ENCODE measurements around the gene TMEM25. TPM values are rescaled to one million over a fixed set of nuclear protein-coding genes. Genes with fewer than 3 reads are reported as not detected.

Gene TMEM25
- total RNA-seq, 1 donor from 2014 or later = 18.3 TPM

- no peak for TF ChIP-seq CTCF (IDR thresholded peaks at IDR 0.05)
- Histone ChIP-seq H3K9me3 (no peaks in the 10 kb centered on the region), H3K36me3 (peaks cover 34% of the 10 kb centered on the region), H3K27me3 (ENCODE audit: low read depth) (no peaks in the 10 kb centered on the region), H3K27ac (no peak within 1 kb of the TSS), H3K4me3 (no peak within 1 kb of the TSS), H3K4me1 (peaks cover 26% of the 10 kb centered on the region)
- ATAC-seq (no peak), DNase-seq (no peak)
- intact Hi-C loops (cut with DNase I) = no loop called here
These were observed 3.9 kb upstream of the TMEM25 start, which contains the start of gene TTC36 for GRCh38 chr11:118527109-118527508. Gene TTC36, plus strand, starts transcription at chr11:118527474. Its CDS starts 21 bp downstream, at chr11:118527495.

DNA sequence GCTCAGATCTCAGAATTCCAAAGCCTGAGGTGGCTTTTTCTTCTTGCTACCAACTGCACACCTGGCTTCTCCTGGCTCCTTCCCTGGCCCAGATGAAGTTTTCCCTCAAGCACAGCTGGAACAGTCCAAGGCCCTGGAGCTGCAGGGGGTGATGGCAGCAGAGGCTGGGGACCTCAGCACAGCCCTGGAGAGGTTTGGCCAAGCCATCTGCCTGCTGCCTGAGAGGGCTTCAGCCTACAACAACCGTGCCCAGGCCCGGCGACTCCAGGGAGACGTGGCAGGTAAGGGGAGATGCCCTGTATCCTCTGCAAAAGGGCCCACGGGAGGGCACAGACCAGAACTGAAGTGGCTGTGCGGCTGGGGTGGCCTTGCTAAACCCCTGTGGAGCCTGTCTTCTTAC is 2.5 kb upstream of the TMEM25 start:
- no peak overlapping the region for H3K27ac ChIP-seq
- H3K36me3 ChIP-seq = peaks cover 20% of the 10 kb centered on the region
- H3K9me3 ChIP-seq = no peaks in the 10 kb centered on the region
- no peak for TF ChIP-seq CTCF (IDR thresholded peaks at IDR 0.05)
- no peak overlapping the region for H3K4me3 ChIP-seq
- intact Hi-C loops (cut with DNase I) = no loop called here
- H3K4me1 ChIP-seq = peaks cover 27% of the 10 kb centered on the region
- DNase-seq = no peak
- no peaks in the 10 kb centered on the region for H3K27me3 ChIP-seq (ENCODE audit: low read depth)
- ATAC-seq = no peak

DNA sequence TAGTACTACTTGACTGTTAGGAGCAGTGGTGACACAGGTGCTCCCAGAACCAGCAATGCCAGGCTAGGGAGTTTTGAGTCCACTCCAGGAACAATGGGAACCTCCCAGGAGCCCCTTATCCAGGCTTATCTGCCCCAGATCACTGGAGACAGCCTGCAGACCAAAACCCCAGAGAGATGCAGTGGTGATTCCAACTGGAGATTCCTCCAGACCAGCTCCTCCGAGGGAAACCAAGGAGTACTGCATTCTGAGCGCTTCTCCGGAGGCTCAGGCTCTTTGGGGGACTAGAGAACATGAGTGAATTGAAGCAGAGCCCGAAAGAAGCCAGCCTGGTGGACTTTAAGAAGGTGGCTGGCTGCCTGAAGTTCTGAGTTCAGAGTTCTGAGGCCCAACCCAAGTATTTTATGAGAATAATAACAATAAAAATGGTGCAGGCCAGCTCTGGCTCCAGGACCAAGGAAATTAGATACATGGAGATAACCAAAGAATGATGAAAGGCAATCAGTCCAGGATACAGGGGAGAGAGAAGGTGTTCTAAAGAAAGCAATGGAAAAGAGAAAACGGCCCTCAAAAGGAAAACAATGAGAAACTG is 1.3 kb upstream of the TMEM25 start:
- Histone ChIP-seq H3K27ac (no peak overlapping the region), H3K9me3 (no peaks in the 10 kb centered on the region), H3K4me1 (peaks cover 27% of the 10 kb centered on the region), H3K36me3 (peaks cover 9% of the 10 kb centered on the region), H3K4me3 (peak overlapping the region; percentile 93), H3K27me3 (ENCODE audit: low read depth) (no peaks in the 10 kb centered on the region)
- DNase-seq (no peak), ATAC-seq (no peak)
- intact Hi-C loops (cut with DNase I) = no loop called here
- TF ChIP-seq CTCF (IDR thresholded peaks at IDR 0.05) = no peak

DNA sequence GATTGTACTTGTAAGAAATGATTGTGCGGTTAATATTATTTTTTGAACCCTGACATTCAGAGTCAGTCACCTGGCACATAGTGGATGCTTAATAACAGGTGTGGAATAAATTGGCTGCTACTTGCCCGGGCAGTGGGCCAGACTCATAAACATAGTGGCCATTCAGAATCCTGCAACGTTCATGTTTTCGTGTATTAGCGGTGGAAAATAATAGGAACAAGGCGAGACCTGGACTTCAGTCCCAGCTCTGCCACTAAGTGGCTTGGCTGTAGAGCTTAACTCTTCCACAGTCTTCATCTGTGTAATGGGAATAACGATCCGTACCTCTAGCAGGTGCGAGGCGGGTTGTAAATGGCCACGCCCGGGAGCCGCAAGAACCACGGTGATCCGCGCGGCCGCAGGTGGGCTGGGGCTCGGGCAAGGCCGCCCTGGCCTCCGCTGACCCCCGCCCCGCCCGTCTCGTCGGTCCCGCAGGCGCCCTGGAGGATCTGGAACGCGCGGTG is 761 bp upstream of the TMEM25 start:
- peaks cover 3% of the 10 kb centered on the region for H3K36me3 ChIP-seq
- intact Hi-C loops (cut with DNase I) = no loop called here
- ATAC-seq (no peak), DNase-seq (no peak)
- no peaks in the 10 kb centered on the region for H3K27me3 ChIP-seq (ENCODE audit: low read depth)
- peak overlapping the region; percentile 78 for H3K27ac ChIP-seq
- no peaks in the 10 kb centered on the region for H3K9me3 ChIP-seq
- H3K4me3 ChIP-seq = peak overlapping the region; percentile 93
- TF ChIP-seq CTCF (IDR thresholded peaks at IDR 0.05) = no peak
- peaks cover 27% of the 10 kb centered on the region for H3K4me1 ChIP-seq

DNA sequence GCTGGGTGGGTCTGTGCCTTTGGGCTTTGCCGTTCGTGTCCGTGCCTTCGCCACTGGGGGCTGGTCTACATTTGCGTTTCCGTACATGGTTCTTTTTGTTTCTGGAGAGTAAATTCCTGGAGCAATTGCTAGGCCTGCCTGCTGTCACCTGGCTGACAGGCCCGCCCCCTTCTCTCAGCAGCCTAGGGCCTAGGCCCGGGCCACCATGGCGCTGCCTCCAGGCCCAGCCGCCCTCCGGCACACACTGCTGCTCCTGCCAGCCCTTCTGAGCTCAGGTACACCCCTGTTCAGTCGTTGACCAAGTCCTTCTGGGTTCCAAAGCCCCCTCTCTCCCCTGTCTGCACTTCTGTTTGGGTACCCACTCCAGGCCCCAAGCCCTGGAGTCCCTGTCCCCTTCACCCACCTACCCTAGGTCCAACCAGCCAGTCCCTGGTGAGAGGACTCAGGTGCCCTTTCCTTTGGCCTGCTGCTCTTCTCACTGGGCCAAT is 649 bp downstream of the TMEM25 start:
- peaks cover 27% of the 10 kb centered on the region for H3K4me1 ChIP-seq
- H3K27me3 ChIP-seq (ENCODE audit: low read depth) = no peaks in the 10 kb centered on the region
- H3K27ac ChIP-seq = peak overlapping the region; percentile 78
- DNase-seq (no peak), ATAC-seq (peak; percentile 8 to 16)
- TF ChIP-seq CTCF (IDR thresholded peaks at IDR 0.05) = no peak
- no peaks in the 10 kb centered on the region for H3K9me3 ChIP-seq
- no peaks in the 10 kb centered on the region for H3K36me3 ChIP-seq
- intact Hi-C loops (cut with DNase I) = no loop called here
- H3K4me3 ChIP-seq = peak overlapping the region; percentile 93

All from lower lobe of right lung (tissue), 2 donors.